SU-DHL-6 (cell line): ENCODE data around the gene MEMO1.
"Not testable (repeated sequence)": the region's sequence is repeated elsewhere in the genome, so short reads cannot be mapped to it uniquely, and the experiment has no call there.

Source experiments
- H2AFZ ChIP-seq: fragments of 200-600 bp; sonication (generic); 2 replicates; pipeline ENCODE4 v1.6.1; 2014; ENCODE audit warnings: low read depth, mild to moderate bottlenecking, moderate library complexity, mixed read lengths, antibody characterized with exemption, low read length; ENCODE audit not compliant: severe bottlenecking
- H3F3A ChIP-seq: fragments of 200-600 bp; shearing (Covaris generic); 2 replicates; pipeline ENCODE4 v1.6.0; 2016; ENCODE audit warnings: antibody characterized with exemption, mild to moderate bottlenecking; ENCODE audit not compliant: insufficient read depth
- H3K27ac ChIP-seq: fragments of 200-600 bp; sonication (generic); 2 replicates; pipeline ENCODE4 v1.5.1; 2016; ENCODE audit warnings: low read depth, mild to moderate bottlenecking, low read length, moderate library complexity, mixed read lengths
- H3K27me3 ChIP-seq: fragments of 200-600 bp; sonication (generic), shearing (Covaris generic); 2 replicates; pipeline ENCODE4 v1.6.0; 2014; ENCODE audit warnings: mild to moderate bottlenecking, low read length
- H3K36me3 ChIP-seq: fragments of 200-600 bp; sonication (generic); 2 replicates; pipeline ENCODE4 v1.6.1; 2014; ENCODE audit warnings: mild to moderate bottlenecking, low read length, mixed read lengths
- H3K4me2 ChIP-seq: fragments of 300-600, 200-600 bp; shearing (Covaris generic), sonication (generic); 2 replicates; pipeline ENCODE4 v1.6.0; 2014; ENCODE audit warnings: low read length, low read depth, mild to moderate bottlenecking; ENCODE audit not compliant: poor library complexity, severe bottlenecking
- H3K4me3 ChIP-seq: fragments of 200-600 bp; sonication (generic); 2 replicates; pipeline ENCODE4 v1.5.1; 2014; ENCODE audit warnings: antibody characterized with exemption, low read length, mild to moderate bottlenecking, mixed read lengths; ENCODE audit not compliant: insufficient read depth, poor library complexity, severe bottlenecking
- H3K79me2 ChIP-seq: fragments of 200-600 bp; sonication (generic); 2 replicates; pipeline ENCODE4 v1.6.1; 2014; ENCODE audit warnings: mild to moderate bottlenecking, low read length, moderate library complexity; ENCODE audit not compliant: insufficient read depth
- H3K9ac ChIP-seq: fragments of 200-600 bp; sonication (generic); 2 replicates; pipeline ENCODE4 v1.7.0; 2014; ENCODE audit warnings: mild to moderate bottlenecking, low read length
- H3K9me2 ChIP-seq: fragments of 200-600 bp; sonication (generic); replicated peaks from 2 replicates; pipeline ENCODE4 v1.6.1; 2014; ENCODE audit warnings: low read length; ENCODE audit not compliant: insufficient read depth
- H3K9me3 ChIP-seq: fragments of 200-600 bp; sonication (generic); 2 replicates; pipeline ENCODE4 v1.6.1; 2014; ENCODE audit warnings: low read length, mixed read lengths; ENCODE audit not compliant: insufficient read depth
- H4K20me1 ChIP-seq: fragments of 200-600 bp; sonication (generic); 2 replicates; pipeline ENCODE4 v1.6.1; 2014; ENCODE audit warnings: low read depth, mild to moderate bottlenecking, antibody characterized with exemption, low read length, moderate library complexity, mixed read lengths
- CTCF ChIP-seq: fragments of 200-600 bp; sonication (generic); IDR thresholded peaks from one replicate; pipeline ENCODE4 v1.5.1; 2017; ENCODE audit warnings: antibody characterized with exemption, mild to moderate bottlenecking, low read length, moderate library complexity; ENCODE audit not compliant: insufficient read depth, poor library complexity, severe bottlenecking
- EZH2phosphoT487 ChIP-seq: fragments of 200-600 bp; sonication (generic), shearing (Covaris generic); conservative IDR thresholded peaks from 2 replicates; pipeline ENCODE4 v1.6.1; 2018; ENCODE audit warnings: mild to moderate bottlenecking, antibody characterized with exemption, low read length, moderate library complexity, mixed read lengths

Gene MEMO1

GRCh38 chr2:31969178-31969577 is 41.6 kb downstream of the MEMO1 start:
- H3K9me2 ChIP-seq, result no peaks in the 10 kb centered on the region
- H3K79me2 ChIP-seq, result peaks cover 90% of the 10 kb centered on the region
- no peaks in the 10 kb centered on the region for H3K27me3 ChIP-seq
- no peak overlapping the region for H2AFZ ChIP-seq
- no peak for TF ChIP-seq CTCF
- no peak for TF ChIP-seq EZH2phosphoT487
- H3K27ac ChIP-seq, result no peak overlapping the region
- H3K4me3 ChIP-seq, result no peak overlapping the region
- H3K4me2 ChIP-seq, result no peak overlapping the region
- no peaks in the 10 kb centered on the region for H3K9me3 ChIP-seq
- no peaks in the 10 kb centered on the region; the same call in 1 of the 2 replicates for H3K36me3 ChIP-seq
- H3K9ac ChIP-seq, result no peak overlapping the region
- no peaks in the 10 kb centered on the region; the same call in 1 of the 2 replicates for H4K20me1 ChIP-seq
- H3F3A ChIP-seq, result peaks cover 7% of the 10 kb centered on the region

- TF ChIP-seq EZH2phosphoT487, result no peak
- Histone ChIP-seq H3K9ac (no peak overlapping the region), H3K36me3 (no peaks in the 10 kb centered on the region), H3K4me2 (no peak overlapping the region), H2AFZ (no peak overlapping the region), H3F3A (peaks cover 7% of the 10 kb centered on the region), H3K79me2 (peaks cover 90% of the 10 kb centered on the region), H3K9me3 (no peaks in the 10 kb centered on the region), H3K27ac (no peak overlapping the region), H3K9me2 (no peaks in the 10 kb centered on the region), H3K27me3 (no peaks in the 10 kb centered on the region), H3K4me3 (no peak overlapping the region), H4K20me1 (no peaks in the 10 kb centered on the region; the same call in 1 of the 2 replicates)
Observed at GRCh38 chr2:31967790-31968189, 43.0 kb downstream of the MEMO1 start.

- not testable (repeated sequence) for H3K4me2 ChIP-seq, H3F3A ChIP-seq, H3K36me3 ChIP-seq, H3K27me3 ChIP-seq, H3K9me2 ChIP-seq, H4K20me1 ChIP-seq, H3K9ac ChIP-seq, H3K9me3 ChIP-seq, H2AFZ ChIP-seq, H3K4me3 ChIP-seq
- Histone ChIP-seq H3K27ac (peak overlapping the region; percentile 9; the same call in 1 of the 2 replicates), H3K79me2 (peaks cover 90% of the 10 kb centered on the region)
Observed at GRCh38 chr2:31966402-31966801, 44.4 kb downstream of the MEMO1 start.

GRCh38 chr2:31965094-31965493 is 45.7 kb downstream of the MEMO1 start:
- no peak for TF ChIP-seq EZH2phosphoT487
- TF ChIP-seq CTCF, result no peak
- H3K36me3 ChIP-seq, result no peaks in the 10 kb centered on the region
- no peak overlapping the region for H3K4me3 ChIP-seq
- H3K79me2 ChIP-seq, result peaks cover 90% of the 10 kb centered on the region
- no peaks in the 10 kb centered on the region for H3K9me3 ChIP-seq
- no peaks in the 10 kb centered on the region for H3K9me2 ChIP-seq
- no peak overlapping the region for H3K9ac ChIP-seq
- H3K27me3 ChIP-seq, result no peaks in the 10 kb centered on the region
- H2AFZ ChIP-seq, result no peak overlapping the region
- H3K27ac ChIP-seq, result no peak overlapping the region
- peaks cover 7% of the 10 kb centered on the region for H3F3A ChIP-seq
- no peaks in the 10 kb centered on the region for H4K20me1 ChIP-seq
- H3K4me2 ChIP-seq, result no peak overlapping the region
